Esophagus muscularis mucosa (tissue), 4 donors: ENCODE measurements around the gene TLK1. TPM values are rescaled to one million over a fixed set of nuclear protein-coding genes. Genes with fewer than 3 reads are reported as not detected.

Source experiments
- DNase-seq: peaks from one replicate; pipeline ENCODE4 v3.0.0-alpha.2; 2017; ENCODE audit errors: extremely low spot score
- H3K27ac ChIP-seq, 4 donors: fragments of 200-600 bp; sonication (generic); replicated peaks in 1 of 4; 1 replicate in 3 of 4; 2 replicates in 1 of 4; pipeline ENCODE4 v1.5.1; 2016 to 2019; ENCODE audit warnings: mild to moderate bottlenecking in 1 of 4
- H3K27me3 ChIP-seq, 4 donors: fragments of 200-600 bp; sonication (generic); one replicate each; pipeline versions ENCODE4 v1.5.1 to v1.6.0; 2016 to 2019
- H3K36me3 ChIP-seq, 4 donors: fragments of 200-600 bp; sonication (generic); one replicate each; pipeline ENCODE4 v1.5.1; 2016 to 2019
- H3K4me1 ChIP-seq, 4 donors: fragments of 200-600 bp; sonication (generic); one replicate each; pipeline ENCODE4 v1.5.1; 2016 to 2019
- H3K4me3 ChIP-seq, 4 donors: fragments of 200-600 bp; sonication (generic); 1 replicate in 2 of 4; 2 replicates in 2 of 4; pipeline ENCODE4 v1.5.1; 2016 to 2019; ENCODE audit warnings: mild to moderate bottlenecking in 4 of 4, moderate library complexity in 1 of 4
- H3K9me3 ChIP-seq, 4 donors: fragments of 200-600 bp; sonication (generic); 1 replicate in 3 of 4; 2 replicates in 1 of 4; pipeline ENCODE4 v1.5.1; 2016 to 2019
- EP300 ChIP-seq: sonication (generic); formaldehyde crosslinking; IDR thresholded peaks from one replicate; pipeline ENCODE4 v1.6.1; 2017; ENCODE audit warnings: antibody characterized with exemption
- POLR2A ChIP-seq: fragments of 450-650 bp; IDR thresholded peaks from one replicate; pipeline ENCODE4 v1.6.1; 2017; ENCODE audit warnings: antibody characterized with exemption, moderate library complexity, mild to moderate bottlenecking, low read depth
- POLR2AphosphoS5 ChIP-seq, 2 donors: sonication (generic); formaldehyde crosslinking; IDR thresholded peaks; one replicate each; pipeline ENCODE4 v1.6.1; 2017; ENCODE audit warnings: antibody characterized with exemption in 2 of 2
- WGBS: methylation state at CpG from one replicate; pipeline ENCODE4 v1.1.5; 2018; 5-methylcytosine and 5-hydroxymethylcytosine counted together
- intact Hi-C: fragments of 100-400 bp; cut with DNase I; formaldehyde crosslinking; loops from one replicate; pipeline ENCODE4 v1.15.1; 2023
- total RNA-seq, 4 donors: library from RNA; depleted of rRNA; stranded (reverse); fragments of >200 nt; gene quantifications; one replicate each; pipeline versions ENCODE4 v1.1.0 to v1.2.1, GENCODE V29; 2016
- TF ChIP-seq, protein P1 (sequence below), 3 experiments: fragments of 200-600 bp in 2 of 3; fragments of 450-650 bp in 1 of 3; sonication (generic) in 2 of 3; IDR thresholded peaks; one replicate each; pipeline ENCODE4 v1.5.1; 2017 to 2019; ENCODE audit warnings: antibody characterized with exemption in 3 of 3, mild to moderate bottlenecking in 2 of 3, moderate library complexity in 1 of 3

The TLK1 gene
- total RNA-seq, 4 donors from 2014 or later = 27.9 to 46.1 (median 34.0) TPM

DNA sequence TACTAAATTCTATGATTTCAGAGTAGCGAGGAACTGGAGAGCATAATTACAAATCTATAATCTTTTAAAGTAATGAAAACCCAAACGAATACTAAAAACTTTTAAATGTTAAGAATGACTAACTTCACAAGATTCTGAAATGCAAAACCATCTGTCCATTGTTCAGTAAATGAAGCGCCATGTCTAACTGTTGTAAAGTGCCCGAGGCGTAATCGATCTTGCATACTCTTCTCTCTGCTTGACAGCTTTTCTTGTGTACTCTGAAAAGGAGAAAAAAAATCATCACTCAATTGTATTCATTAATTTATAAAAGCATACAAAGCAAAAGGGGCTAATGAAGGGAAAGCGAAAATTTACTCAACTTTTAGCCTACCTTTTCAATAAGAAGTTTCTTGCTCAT is 111.0 kb downstream of the TLK1 start:
- peaks cover 7 to 79% (median 28%) of the 10 kb centered on the region in 4 donors for H3K36me3 ChIP-seq
- intact Hi-C loops = loop anchor here (10.0 kb wide), 1 partner anchor 105 kb away; no protein-coding TSS in a partner anchor
- no peak overlapping the region for H3K4me3 ChIP-seq
- DNase-seq = no peak
- H3K4me1 ChIP-seq = no peaks in the 10 kb centered on the region
- no peak overlapping the region for H3K27ac ChIP-seq
- no peaks in the 10 kb centered on the region for H3K9me3 ChIP-seq
- H3K27me3 ChIP-seq = no peaks in the 10 kb centered on the region
- WGBS = 94% methylated on average over 7 of the region's 7 CpGs
- TF ChIP-seq, protein P1, sequence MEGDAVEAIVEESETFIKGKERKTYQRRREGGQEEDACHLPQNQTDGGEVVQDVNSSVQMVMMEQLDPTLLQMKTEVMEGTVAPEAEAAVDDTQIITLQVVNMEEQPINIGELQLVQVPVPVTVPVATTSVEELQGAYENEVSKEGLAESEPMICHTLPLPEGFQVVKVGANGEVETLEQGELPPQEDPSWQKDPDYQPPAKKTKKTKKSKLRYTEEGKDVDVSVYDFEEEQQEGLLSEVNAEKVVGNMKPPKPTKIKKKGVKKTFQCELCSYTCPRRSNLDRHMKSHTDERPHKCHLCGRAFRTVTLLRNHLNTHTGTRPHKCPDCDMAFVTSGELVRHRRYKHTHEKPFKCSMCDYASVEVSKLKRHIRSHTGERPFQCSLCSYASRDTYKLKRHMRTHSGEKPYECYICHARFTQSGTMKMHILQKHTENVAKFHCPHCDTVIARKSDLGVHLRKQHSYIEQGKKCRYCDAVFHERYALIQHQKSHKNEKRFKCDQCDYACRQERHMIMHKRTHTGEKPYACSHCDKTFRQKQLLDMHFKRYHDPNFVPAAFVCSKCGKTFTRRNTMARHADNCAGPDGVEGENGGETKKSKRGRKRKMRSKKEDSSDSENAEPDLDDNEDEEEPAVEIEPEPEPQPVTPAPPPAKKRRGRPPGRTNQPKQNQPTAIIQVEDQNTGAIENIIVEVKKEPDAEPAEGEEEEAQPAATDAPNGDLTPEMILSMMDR (IDR thresholded peaks at IDR 0.05) = no peak
- TF ChIP-seq POLR2AphosphoS5 (IDR thresholded peaks at IDR 0.05) (no peak), EP300 (no peak), POLR2A (no peak)

DNA sequence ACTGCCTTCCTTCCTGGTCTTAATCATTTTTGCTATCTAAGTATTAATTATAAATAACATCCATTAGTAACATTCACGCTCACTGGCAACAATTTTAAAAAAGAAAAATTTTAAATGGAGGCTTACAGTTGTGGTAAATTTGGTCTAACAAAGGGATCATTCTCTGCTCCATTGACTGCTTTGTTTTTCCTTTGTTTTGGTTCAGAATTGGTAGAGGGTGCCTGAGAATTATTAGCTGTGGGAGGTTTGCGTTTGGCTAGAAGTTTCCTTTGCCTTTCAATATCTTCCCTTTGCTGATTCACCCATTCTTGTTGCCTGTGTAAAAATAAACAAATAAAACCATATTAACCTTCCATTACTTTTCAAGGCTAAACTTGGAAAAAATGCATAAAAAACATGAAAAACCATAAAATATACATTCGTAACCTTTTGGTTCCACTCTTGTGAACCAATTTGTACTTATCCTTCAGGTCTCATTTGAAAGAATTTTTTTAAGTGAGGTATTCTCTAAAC is 114.6 kb downstream of the TLK1 start:
- TF ChIP-seq EP300 (no peak), POLR2A (no peak), POLR2AphosphoS5 (IDR thresholded peaks at IDR 0.05) (no peak)
- TF ChIP-seq, protein P1 (IDR thresholded peaks at IDR 0.05) = no peak
- H3K4me3 ChIP-seq = no peak overlapping the region
- no peaks in the 10 kb centered on the region for H3K9me3 ChIP-seq
- intact Hi-C loops = no loop called here
- peaks cover 15 to 85% (median 38%) of the 10 kb centered on the region in 4 donors for H3K36me3 ChIP-seq
- no peak overlapping the region for H3K27ac ChIP-seq
- H3K27me3 ChIP-seq = no peaks in the 10 kb centered on the region
- no peak for DNase-seq
- WGBS = 92% methylated on average over 3 of the region's 3 CpGs
- H3K4me1 ChIP-seq = no peaks in the 10 kb centered on the region

DNA sequence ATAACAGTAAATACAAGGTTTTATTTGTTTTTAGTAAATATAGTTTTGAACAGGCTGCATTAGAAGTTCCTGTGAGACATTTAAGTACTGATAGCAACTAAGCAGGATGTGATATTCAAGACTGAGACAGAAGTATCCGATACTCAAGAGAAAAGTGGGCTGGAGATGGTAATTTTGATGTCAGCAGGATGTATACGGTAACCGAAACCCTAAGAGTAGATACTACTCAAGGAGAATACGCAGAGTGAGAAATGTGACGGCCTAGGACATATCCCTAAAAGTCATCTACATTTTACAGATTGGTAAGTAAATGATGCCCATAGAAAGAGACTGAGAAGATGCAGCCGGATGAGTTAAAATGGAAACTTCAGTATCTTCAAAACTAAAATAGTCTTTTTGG is 116.3 kb downstream of the TLK1 start:
- Histone ChIP-seq H3K36me3 (peaks cover 15 to 84% (median 34%) of the 10 kb centered on the region in 4 donors), H3K27me3 (no peaks in the 10 kb centered on the region), H3K4me3 (no peak overlapping the region), H3K27ac (no peak overlapping the region), H3K4me1 (no peaks in the 10 kb centered on the region), H3K9me3 (no peaks in the 10 kb centered on the region)
- WGBS = 65% methylated on average over 6 of the region's 6 CpGs
- no peak for TF ChIP-seq POLR2AphosphoS5 (IDR thresholded peaks at IDR 0.05)
- TF ChIP-seq POLR2A = no peak
- TF ChIP-seq, protein P1 (IDR thresholded peaks at IDR 0.05) = no peak
- no peak for TF ChIP-seq EP300
- no peak for DNase-seq
- intact Hi-C loops = no loop called here

DNA sequence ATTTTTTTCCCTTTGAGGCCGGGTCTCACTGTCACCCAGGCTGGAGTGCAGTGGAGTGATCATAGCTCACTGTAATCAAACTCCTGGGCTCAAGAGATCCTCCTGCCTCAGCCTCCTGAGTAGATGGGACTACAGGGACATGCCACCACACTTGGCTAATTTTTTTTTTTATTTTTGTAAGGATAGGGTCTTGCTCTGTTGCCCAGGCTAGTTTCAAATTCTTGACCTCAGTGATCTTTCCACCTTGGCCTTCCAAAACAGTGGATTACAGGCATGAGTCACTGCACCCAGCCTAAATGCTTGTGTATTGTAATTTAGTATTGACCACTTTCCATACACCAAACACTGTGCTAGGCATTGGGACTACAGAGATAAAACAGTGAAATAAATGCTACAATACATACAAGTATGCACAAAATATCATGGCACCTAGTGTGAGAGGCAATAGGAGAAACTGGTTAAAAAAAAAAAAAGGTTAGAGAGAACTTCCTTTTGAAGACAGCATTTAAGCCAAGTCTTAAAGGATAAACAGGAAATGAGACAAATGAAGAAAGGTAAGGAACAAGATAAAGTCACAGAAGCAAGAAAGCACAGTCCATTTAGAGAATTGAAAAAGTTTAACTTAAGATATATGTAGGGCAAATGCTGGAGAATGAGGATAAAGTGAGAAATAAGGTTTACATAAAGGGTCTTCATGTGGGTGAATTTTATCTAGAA is 118.3 kb downstream of the TLK1 start:
- Histone ChIP-seq H3K27me3 (no peaks in the 10 kb centered on the region), H3K4me3 (no peak overlapping the region), H3K36me3 (peaks cover 15 to 79% (median 27%) of the 10 kb centered on the region in 4 donors), H3K27ac (no peak overlapping the region), H3K4me1 (no peaks in the 10 kb centered on the region), H3K9me3 (no peaks in the 10 kb centered on the region)
- WGBS = 95% methylated on average over 1 of the region's 1 CpG
- TF ChIP-seq EP300 (no peak), POLR2A (no peak), POLR2AphosphoS5 (IDR thresholded peaks at IDR 0.05) (no peak)
- TF ChIP-seq, protein P1 (IDR thresholded peaks at IDR 0.05) = no peak
- no peak for DNase-seq
- intact Hi-C loops = no loop called here
